ENCODE data around the gene ZNF879. TPM values are rescaled to one million over a fixed set of nuclear protein-coding genes. Genes with fewer than 3 reads are reported as not detected.

Gene ZNF879
- total RNA-seq, 1 donor from 2014 or later = 10.4 TPM

- no peak overlapping the region for H2AFZ ChIP-seq (replicated peaks)
- H3K4me1 ChIP-seq = no peaks in the 10 kb centered on the region
- no peaks in the 10 kb centered on the region for H4K20me1 ChIP-seq (ENCODE audit: low read depth)
- no peaks in the 10 kb centered on the region for H3F3A ChIP-seq (ENCODE audit: low read depth)
- no peaks in the 10 kb centered on the region for H3K79me2 ChIP-seq (ENCODE audit: low read depth)
- H3K9me3 ChIP-seq (ENCODE audit: low read depth) = peaks cover 7% of the 10 kb centered on the region
- H3K9me3 Mint-ChIP-seq = peaks cover 43% of the 10 kb centered on the region
- TF ChIP-seq EZH2 (IDR thresholded peaks at IDR 0.05) (no peak), EZH2phosphoT487 (IDR thresholded peaks at IDR 0.05) (no peak), CTCF (IDR thresholded peaks at IDR 0.05) (no peak)
- H3K27ac Mint-ChIP-seq = no peak overlapping the region
- H3K9ac ChIP-seq = no peak overlapping the region
- no peak overlapping the region for H3K27ac ChIP-seq
- H3K27me3 Mint-ChIP-seq (ENCODE audit: insufficient read depth, low read depth) = peaks cover 3% of the 10 kb centered on the region
- H3K36me3 ChIP-seq = no peaks in the 10 kb centered on the region
- H3K4me3 Mint-ChIP-seq = no peak overlapping the region
- H3K4me3 ChIP-seq = no peak overlapping the region
- no peaks in the 10 kb centered on the region for H3K36me3 Mint-ChIP-seq
- no peak overlapping the region for H3K4me2 ChIP-seq
- DNase-seq (ENCODE audit: low spot score) = no peak
- H3K27me3 ChIP-seq = no peaks in the 10 kb centered on the region
- no peaks in the 10 kb centered on the region for H3K4me1 Mint-ChIP-seq
Measured at GRCh38 chr5:179006564-179006963, 17.0 kb upstream of the ZNF879 start.

- H3K27ac Mint-ChIP-seq = no peak overlapping the region
- H3K4me1 Mint-ChIP-seq = no peaks in the 10 kb centered on the region
- no peak overlapping the region for H2AFZ ChIP-seq (replicated peaks)
- no peaks in the 10 kb centered on the region for H3F3A ChIP-seq (ENCODE audit: low read depth)
- no peak overlapping the region for H3K9ac ChIP-seq
- H3K27ac ChIP-seq = no peak overlapping the region
- peaks cover 39% of the 10 kb centered on the region for H3K9me3 Mint-ChIP-seq
- H3K9me3 ChIP-seq (ENCODE audit: low read depth) = peaks cover 11% of the 10 kb centered on the region
- H3K36me3 ChIP-seq = no peaks in the 10 kb centered on the region
- H3K4me3 Mint-ChIP-seq = no peak overlapping the region
- no peaks in the 10 kb centered on the region for H3K4me1 ChIP-seq
- H3K27me3 ChIP-seq = no peaks in the 10 kb centered on the region
- H3K27me3 Mint-ChIP-seq (ENCODE audit: insufficient read depth, low read depth) = peaks cover 3% of the 10 kb centered on the region
- H3K36me3 Mint-ChIP-seq = no peaks in the 10 kb centered on the region
- TF ChIP-seq CTCF (IDR thresholded peaks at IDR 0.05) = peak; percentile 21
- TF ChIP-seq EZH2phosphoT487 (IDR thresholded peaks at IDR 0.05) = no peak
- no peak for TF ChIP-seq EZH2 (IDR thresholded peaks at IDR 0.05)
- no peak overlapping the region for H3K4me3 ChIP-seq
- no peak overlapping the region for H3K4me2 ChIP-seq
- H3K79me2 ChIP-seq (ENCODE audit: low read depth) = no peaks in the 10 kb centered on the region
- H4K20me1 ChIP-seq (ENCODE audit: low read depth) = no peaks in the 10 kb centered on the region
- DNase-seq (ENCODE audit: low spot score) = no peak
Measured at GRCh38 chr5:179008667-179009066, 14.9 kb upstream of the ZNF879 start.

- Histone ChIP-seq H4K20me1 (ENCODE audit: low read depth) (no peaks in the 10 kb centered on the region), H3K4me3 (no peak overlapping the region), H3K79me2 (ENCODE audit: low read depth) (no peaks in the 10 kb centered on the region), H3K27ac (no peak overlapping the region), H3K4me2 (no peak overlapping the region), H3K27me3 (no peaks in the 10 kb centered on the region), H3K36me3 (peaks cover 52% of the 10 kb centered on the region), H3K4me1 (no peaks in the 10 kb centered on the region), H3K9ac (no peak overlapping the region), H3K9me3 (ENCODE audit: low read depth) (peaks cover 72% of the 10 kb centered on the region), H2AFZ (replicated peaks) (no peak overlapping the region), H3F3A (ENCODE audit: low read depth) (peaks cover 10% of the 10 kb centered on the region)
- no peaks in the 10 kb centered on the region for H3K4me1 Mint-ChIP-seq
- H3K4me3 Mint-ChIP-seq = no peak overlapping the region
- no peak overlapping the region for H3K27ac Mint-ChIP-seq
- no peak for DNase-seq (ENCODE audit: low spot score)
- peaks cover 63% of the 10 kb centered on the region for H3K36me3 Mint-ChIP-seq
- H3K9me3 Mint-ChIP-seq = peaks cover 85% of the 10 kb centered on the region
- no peak for TF ChIP-seq EZH2phosphoT487 (IDR thresholded peaks at IDR 0.05)
- no peak for TF ChIP-seq CTCF (IDR thresholded peaks at IDR 0.05)
- TF ChIP-seq EZH2 (IDR thresholded peaks at IDR 0.05) = no peak
- no peaks in the 10 kb centered on the region for H3K27me3 Mint-ChIP-seq (ENCODE audit: insufficient read depth, low read depth)
Measured at GRCh38 chr5:179033004-179033580, 9.5 kb downstream of the ZNF879 start.
